ENCODE data around the gene TBC1D5. TPM values are rescaled to one million over a fixed set of nuclear protein-coding genes. Genes with fewer than 3 reads are reported as not detected.
"Not testable (repeated sequence)": the region's sequence is repeated elsewhere in the genome, so short reads cannot be mapped to it uniquely, and the experiment has no call there.

The TBC1D5 gene
- total RNA-seq, 1 donor from 2014 or later: 69.4 TPM

DNA sequence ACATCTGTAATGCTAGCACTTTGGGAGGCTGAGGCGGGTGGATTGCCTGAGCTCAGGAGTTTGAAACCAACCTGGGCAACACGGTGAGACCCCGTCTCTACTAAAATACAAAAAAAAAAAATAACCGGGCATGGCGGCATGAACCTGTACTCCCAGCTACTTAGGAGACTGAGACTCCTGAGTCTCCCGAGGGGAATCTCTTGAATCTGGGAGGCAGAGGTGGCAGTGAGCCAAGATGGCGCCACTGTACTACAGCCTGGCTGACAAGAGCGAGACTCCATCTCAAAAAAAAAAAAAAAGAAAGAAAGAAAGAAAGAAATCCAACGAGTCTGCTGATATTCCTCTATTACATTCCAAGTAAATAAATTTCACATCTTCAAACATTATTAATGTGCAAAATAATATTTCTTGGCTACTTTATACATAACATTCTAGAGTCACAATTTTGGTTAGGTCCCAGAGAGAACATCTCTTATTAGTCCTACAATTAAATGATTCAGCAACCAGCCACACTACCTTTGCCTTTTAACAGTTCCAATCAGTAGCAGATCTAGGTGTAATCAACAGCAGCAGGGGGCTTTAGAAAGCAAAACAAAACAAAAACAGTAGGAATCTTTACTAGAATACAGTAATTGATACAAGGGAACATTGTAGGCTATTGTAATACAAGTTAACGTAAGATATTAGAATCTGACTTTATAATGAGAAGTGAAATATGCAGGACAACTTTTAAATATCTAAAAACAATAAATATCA is 195.8 kb downstream of the TBC1D5 start:
- Histone ChIP-seq H3K4me3 (ENCODE audit: low read length in 3 of 3) (no peak overlapping the region), H3K36me3 (ENCODE audit: control insufficient read depth in 3 of 3, insufficient read depth in 3 of 3, low read length in 3 of 3) (no peaks in the 10 kb centered on the region), H3K4me1 (ENCODE audit: control insufficient read depth in 3 of 3, insufficient read depth in 3 of 3, low read length in 3 of 3) (peaks cover 0 to 5% (median 3%) of the 10 kb centered on the region in 3 donors), H3K27ac (ENCODE audit: low read depth, low read length) (no peak overlapping the region), H3K27me3 (ENCODE audit: control insufficient read depth in 3 of 3, insufficient read depth in 3 of 3, low read length in 3 of 3) (no peaks in the 10 kb centered on the region), H3K9me3 (ENCODE audit: control insufficient read depth in 3 of 3, low read length in 3 of 3) (no peaks in the 10 kb centered on the region), H3K9ac (ENCODE audit: low read depth in 1 of 3, low read length in 3 of 3) (no peak overlapping the region)

- no peak overlapping the region for H3K27ac ChIP-seq (ENCODE audit: low read depth, low read length)
- no peaks in the 10 kb centered on the region for H3K9me3 ChIP-seq (ENCODE audit: control insufficient read depth in 3 of 3, low read length in 3 of 3)
- H3K4me1 ChIP-seq (ENCODE audit: control insufficient read depth in 3 of 3, insufficient read depth in 3 of 3, low read length in 3 of 3): peaks cover 0 to 5% (median 3%) of the 10 kb centered on the region in 3 donors
- no peak overlapping the region for H3K9ac ChIP-seq (ENCODE audit: low read depth in 1 of 3, low read length in 3 of 3)
- H3K4me3 ChIP-seq (ENCODE audit: low read length in 3 of 3): no peak overlapping the region
- H3K36me3 ChIP-seq (ENCODE audit: control insufficient read depth in 3 of 3, insufficient read depth in 3 of 3, low read length in 3 of 3): no peaks in the 10 kb centered on the region
- H3K27me3 ChIP-seq (ENCODE audit: control insufficient read depth in 3 of 3, insufficient read depth in 3 of 3, low read length in 3 of 3): no peaks in the 10 kb centered on the region
Measured at GRCh38 chr3:17544632-17545031, 197.8 kb downstream of the TBC1D5 start.

DNA sequence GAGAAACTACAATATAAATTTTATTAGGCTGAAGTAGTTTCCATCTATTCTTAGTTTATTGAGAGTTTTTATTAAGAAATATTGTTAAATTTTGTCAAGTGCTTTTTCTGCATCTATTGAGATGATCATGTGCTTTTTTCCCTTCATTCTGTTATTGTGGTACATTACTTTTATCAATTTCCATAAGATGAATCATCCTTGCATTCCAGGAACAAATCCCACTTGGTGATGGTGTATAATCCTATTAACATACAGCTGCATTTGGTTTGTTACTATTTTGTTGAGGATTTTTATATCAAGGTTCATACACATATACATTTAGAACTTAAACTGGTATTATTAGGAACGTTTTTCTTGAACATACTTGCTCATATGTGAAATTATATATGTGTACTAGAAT is 199.8 kb downstream of the TBC1D5 start:
- no peak overlapping the region for H3K9ac ChIP-seq (ENCODE audit: low read depth in 1 of 3, low read length in 3 of 3)
- H3K9me3 ChIP-seq (ENCODE audit: control insufficient read depth in 3 of 3, low read length in 3 of 3): no peaks in the 10 kb centered on the region
- H3K36me3 ChIP-seq (ENCODE audit: control insufficient read depth in 3 of 3, insufficient read depth in 3 of 3, low read length in 3 of 3): no peaks in the 10 kb centered on the region
- H3K27ac ChIP-seq (ENCODE audit: low read depth, low read length): no peak overlapping the region
- H3K4me3 ChIP-seq (ENCODE audit: low read length in 3 of 3): no peak overlapping the region
- peaks cover 0 to 5% (median 3%) of the 10 kb centered on the region in 3 donors for H3K4me1 ChIP-seq (ENCODE audit: control insufficient read depth in 3 of 3, insufficient read depth in 3 of 3, low read length in 3 of 3)
- H3K27me3 ChIP-seq (ENCODE audit: control insufficient read depth in 3 of 3, insufficient read depth in 3 of 3, low read length in 3 of 3): no peaks in the 10 kb centered on the region

- Histone ChIP-seq H3K4me1 (ENCODE audit: control insufficient read depth in 3 of 3, insufficient read depth in 3 of 3, low read length in 3 of 3) (peaks cover 0 to 5% (median 0%) of the 10 kb centered on the region in 3 donors), H3K9ac (ENCODE audit: low read depth in 1 of 3, low read length in 3 of 3) (no peak overlapping the region), H3K27me3 (ENCODE audit: control insufficient read depth in 3 of 3, insufficient read depth in 3 of 3, low read length in 3 of 3) (no peaks in the 10 kb centered on the region), H3K36me3 (ENCODE audit: control insufficient read depth in 3 of 3, insufficient read depth in 3 of 3, low read length in 3 of 3) (no peaks in the 10 kb centered on the region), H3K9me3 (ENCODE audit: control insufficient read depth in 3 of 3, low read length in 3 of 3) (no peaks in the 10 kb centered on the region), H3K4me3 (ENCODE audit: low read length in 3 of 3) (no peak overlapping the region), H3K27ac (ENCODE audit: low read depth, low read length) (no peak overlapping the region)
Measured at GRCh38 chr3:17539436-17539835, 203.0 kb downstream of the TBC1D5 start.

GRCh38 chr3:17535274-17535673 is 207.2 kb downstream of the TBC1D5 start:
- no peak overlapping the region for H3K27ac ChIP-seq (ENCODE audit: low read depth, low read length)
- H3K4me1 ChIP-seq (ENCODE audit: control insufficient read depth in 3 of 3, insufficient read depth in 3 of 3, low read length in 3 of 3): peaks cover 0 to 5% (median 0%) of the 10 kb centered on the region in 3 donors
- H3K4me3 ChIP-seq (ENCODE audit: low read length in 3 of 3): no peak overlapping the region
- H3K27me3 ChIP-seq (ENCODE audit: control insufficient read depth in 3 of 3, insufficient read depth in 3 of 3, low read length in 3 of 3): no peaks in the 10 kb centered on the region
- no peaks in the 10 kb centered on the region for H3K36me3 ChIP-seq (ENCODE audit: control insufficient read depth in 3 of 3, insufficient read depth in 3 of 3, low read length in 3 of 3)
- no peaks in the 10 kb centered on the region for H3K9me3 ChIP-seq (ENCODE audit: control insufficient read depth in 3 of 3, low read length in 3 of 3)
- no peak overlapping the region for H3K9ac ChIP-seq (ENCODE audit: low read depth in 1 of 3, low read length in 3 of 3)

DNA sequence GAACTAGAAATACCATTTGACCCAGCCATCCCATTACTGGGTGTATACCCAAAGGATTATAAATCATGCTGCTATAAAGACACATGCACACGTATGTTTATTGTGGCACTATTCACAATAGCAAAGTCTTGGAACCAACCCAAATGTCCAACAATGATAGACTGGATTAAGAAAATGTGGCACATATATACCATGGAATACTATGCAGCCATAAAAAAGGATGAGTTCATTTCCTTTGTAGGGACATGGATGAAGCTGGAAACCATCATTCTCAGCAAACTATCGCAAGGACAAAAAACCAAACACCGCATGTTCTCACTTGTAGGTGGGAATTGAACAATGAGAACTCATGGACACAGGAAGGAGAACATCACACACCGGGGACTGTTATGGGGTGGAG is 210.0 kb downstream of the TBC1D5 start:
- H3K9me3 ChIP-seq (ENCODE audit: control insufficient read depth in 3 of 3, low read length in 3 of 3); H3K27ac ChIP-seq (ENCODE audit: low read depth, low read length); H3K4me1 ChIP-seq (ENCODE audit: control insufficient read depth in 3 of 3, insufficient read depth in 3 of 3, low read length in 3 of 3); H3K36me3 ChIP-seq (ENCODE audit: control insufficient read depth in 3 of 3, insufficient read depth in 3 of 3, low read length in 3 of 3); H3K4me3 ChIP-seq (ENCODE audit: low read length in 3 of 3); H3K27me3 ChIP-seq (ENCODE audit: control insufficient read depth in 3 of 3, insufficient read depth in 3 of 3, low read length in 3 of 3); H3K9ac ChIP-seq (ENCODE audit: low read depth in 1 of 3, low read length in 3 of 3): not testable (repeated sequence)

- no peaks in the 10 kb centered on the region for H3K36me3 ChIP-seq (ENCODE audit: control insufficient read depth in 3 of 3, insufficient read depth in 3 of 3, low read length in 3 of 3)
- no peak overlapping the region for H3K27ac ChIP-seq (ENCODE audit: low read depth, low read length)
- no peaks in the 10 kb centered on the region for H3K4me1 ChIP-seq (ENCODE audit: control insufficient read depth in 3 of 3, insufficient read depth in 3 of 3, low read length in 3 of 3)
- no peaks in the 10 kb centered on the region for H3K9me3 ChIP-seq (ENCODE audit: control insufficient read depth in 3 of 3, low read length in 3 of 3)
- H3K9ac ChIP-seq (ENCODE audit: low read depth in 1 of 3, low read length in 3 of 3): no peak overlapping the region
- H3K27me3 ChIP-seq (ENCODE audit: control insufficient read depth in 3 of 3, insufficient read depth in 3 of 3, low read length in 3 of 3): no peaks in the 10 kb centered on the region
- no peak overlapping the region for H3K4me3 ChIP-seq (ENCODE audit: low read length in 3 of 3)
Measured at GRCh38 chr3:17529677-17530076, 212.8 kb downstream of the TBC1D5 start.

DNA sequence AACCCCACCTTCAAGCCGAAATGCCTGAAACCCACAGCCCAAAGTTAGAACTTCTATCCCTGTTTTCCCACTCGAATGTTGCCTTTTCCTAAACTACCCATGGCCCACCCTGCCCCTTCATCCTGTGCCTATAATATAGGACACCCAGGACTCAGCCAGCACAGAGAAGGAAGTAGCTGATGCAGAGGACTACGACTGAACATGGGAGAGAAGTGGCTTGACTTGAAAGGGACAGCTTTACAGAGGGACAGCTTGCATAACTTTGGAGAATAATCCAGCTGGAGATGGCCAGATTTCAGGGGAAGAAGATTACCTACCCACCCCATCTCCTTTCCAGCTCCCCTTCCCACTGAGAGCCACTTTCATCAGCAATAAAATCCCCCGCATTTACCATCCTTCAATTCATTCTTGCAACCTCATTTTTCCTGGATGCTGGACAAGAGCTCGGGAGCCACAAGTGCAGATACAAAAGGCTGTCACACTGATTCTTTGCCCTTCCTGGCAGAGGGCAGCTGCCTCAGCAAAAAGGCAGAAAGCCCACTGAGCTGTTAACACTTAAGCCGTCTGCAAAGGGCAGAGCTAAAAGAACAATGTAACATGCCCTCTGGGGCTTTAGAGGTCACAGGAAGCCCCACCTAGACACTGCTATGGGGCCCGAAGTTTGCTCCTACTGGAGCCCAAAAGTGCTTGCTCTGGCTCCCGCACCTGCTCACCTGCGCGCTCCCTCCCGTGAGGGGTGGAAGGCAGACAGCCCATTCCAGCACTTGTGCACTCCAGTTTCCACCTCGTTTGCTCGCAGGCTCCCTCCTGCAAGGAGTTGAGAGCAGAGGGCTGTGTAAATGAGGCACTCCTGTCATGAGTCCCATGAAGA is 224.0 kb downstream of the TBC1D5 start:
- no peaks in the 10 kb centered on the region for H3K27me3 ChIP-seq (ENCODE audit: control insufficient read depth in 3 of 3, insufficient read depth in 3 of 3, low read length in 3 of 3)
- H3K36me3 ChIP-seq (ENCODE audit: control insufficient read depth in 3 of 3, insufficient read depth in 3 of 3, low read length in 3 of 3): no peaks in the 10 kb centered on the region
- H3K27ac ChIP-seq (ENCODE audit: low read depth, low read length): no peak overlapping the region
- H3K4me1 ChIP-seq (ENCODE audit: control insufficient read depth in 3 of 3, insufficient read depth in 3 of 3, low read length in 3 of 3): no peaks in the 10 kb centered on the region
- H3K4me3 ChIP-seq (ENCODE audit: low read length in 3 of 3): no peak overlapping the region
- no peak overlapping the region for H3K9ac ChIP-seq (ENCODE audit: low read depth in 1 of 3, low read length in 3 of 3)
- H3K9me3 ChIP-seq (ENCODE audit: control insufficient read depth in 3 of 3, low read length in 3 of 3): no peaks in the 10 kb centered on the region

DNA sequence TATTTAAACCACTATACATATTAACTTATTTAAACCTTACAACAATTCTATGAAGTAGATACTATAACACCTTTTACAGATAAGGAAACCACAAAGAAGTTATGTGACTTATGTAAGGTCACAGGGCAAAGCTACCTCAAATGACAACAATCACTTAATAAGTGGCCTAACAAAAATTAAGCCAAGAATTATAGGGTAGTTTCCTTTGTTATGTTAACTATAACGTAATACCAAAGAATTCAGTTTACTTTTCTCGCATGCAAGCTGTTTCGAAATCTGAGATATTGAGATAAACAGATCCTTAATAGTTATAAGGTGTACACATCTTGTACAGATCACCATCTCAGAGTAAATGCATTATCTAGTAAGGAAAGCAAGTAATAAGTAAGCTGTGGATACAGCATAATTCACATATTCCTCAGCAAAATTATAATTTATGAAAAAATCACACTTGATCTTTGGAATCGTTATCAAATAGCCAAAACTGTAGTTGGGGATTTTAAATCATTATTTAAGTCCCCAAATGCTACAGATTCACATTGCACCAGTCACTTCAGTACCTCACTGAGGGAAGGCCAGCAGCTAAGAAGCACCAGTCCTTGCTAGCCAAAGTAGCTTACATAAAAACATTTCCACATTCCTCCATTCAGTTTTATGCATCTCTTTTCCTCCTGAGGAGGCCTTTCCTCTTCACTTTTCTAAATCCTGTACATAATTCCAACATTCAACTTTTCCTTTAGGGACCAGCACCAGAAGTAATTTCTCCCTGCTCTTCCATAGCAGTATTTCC is 226.8 kb downstream of the TBC1D5 start:
- no peaks in the 10 kb centered on the region for H3K36me3 ChIP-seq (ENCODE audit: control insufficient read depth in 3 of 3, insufficient read depth in 3 of 3, low read length in 3 of 3)
- H3K9me3 ChIP-seq (ENCODE audit: control insufficient read depth in 3 of 3, low read length in 3 of 3): no peaks in the 10 kb centered on the region
- no peaks in the 10 kb centered on the region for H3K27me3 ChIP-seq (ENCODE audit: control insufficient read depth in 3 of 3, insufficient read depth in 3 of 3, low read length in 3 of 3)
- no peak overlapping the region for H3K4me3 ChIP-seq (ENCODE audit: low read length in 3 of 3)
- no peak overlapping the region for H3K9ac ChIP-seq (ENCODE audit: low read depth in 1 of 3, low read length in 3 of 3)
- no peaks in the 10 kb centered on the region for H3K4me1 ChIP-seq (ENCODE audit: control insufficient read depth in 3 of 3, insufficient read depth in 3 of 3, low read length in 3 of 3)
- no peak overlapping the region for H3K27ac ChIP-seq (ENCODE audit: low read depth, low read length)
